Mucosa of gallbladder (tissue), 1 donor: ENCODE results near the gene LRRC15. TPM values are rescaled to one million over a fixed set of nuclear protein-coding genes. Genes with fewer than 3 reads are reported as not detected.

Experiments used
- total RNA-seq: library from RNA; stranded (reverse); gene quantifications from one replicate; pipeline ENCODE4 v1.2.1, GENCODE V29; 2021
- donor health status: DM: no; HTN: no; CAD: no.

LRRC15 gene
- total RNA-seq, 1 donor from 2014 or later, result 0.35 TPM

Other genes with a start within 250 kb of the LRRC15 start
- gene HES1, start 233.6 kb downstream of the LRRC15 start, total RNA-seq, result 54.1 TPM
- 0.12 TPM for gene CPN2, start 18.4 kb downstream of the LRRC15 start, total RNA-seq
- gene GP5, start 29.5 kb upstream of the LRRC15 start, total RNA-seq, result 0.17 TPM
- 103 TPM for gene ATP13A3, start 117.3 kb upstream of the LRRC15 start, total RNA-seq